ENCODE results near the gene DEPDC5. TPM values are rescaled to one million over a fixed set of nuclear protein-coding genes. Genes with fewer than 3 reads are reported as not detected.

The DEPDC5 gene
- total RNA-seq, 2 experiments from 2014 or later = 43.0 to 77.1 TPM

- Histone ChIP-seq H3K4me1 (ENCODE audit: insufficient read depth, low read length, poor library complexity, severe bottlenecking) (no peaks in the 10 kb centered on the region), H3K27ac (ENCODE audit: low read depth, low read length, poor library complexity, severe bottlenecking) (no peak overlapping the region), H3K9me3 (ENCODE audit: low read length) (no peaks in the 10 kb centered on the region), H3K4me3 (ENCODE audit: low read depth, low read length, poor library complexity, severe bottlenecking) (no peak overlapping the region), H2AFZ (ENCODE audit: low read length) (no peak overlapping the region), H4K20me1 (ENCODE audit: insufficient read depth, low read length) (no peaks in the 10 kb centered on the region), H3K4me2 (ENCODE audit: low read length) (no peak overlapping the region), H3K9me2 (ENCODE audit: insufficient read depth, low read length) (no peaks in the 10 kb centered on the region), H3K36me3 (ENCODE audit: insufficient read depth, low read length) (peaks cover 19% of the 10 kb centered on the region), H3K79me2 (ENCODE audit: insufficient read depth, low read depth, low read length) (no peaks in the 10 kb centered on the region)
- ChIA-PET CTCF (ENCODE audit: unreplicated experiment) (interaction anchor here (0.6 kb wide), 1 partner anchor 145 kb away, joined by 3 read pairs; no protein-coding TSS in a partner anchor), POLR2A (no interaction called here)
- intact Hi-C loops (cut with micrococcal nuclease; ENCODE audit: unreplicated experiment) = no loop called here
- no peak for TF ChIP-seq EZH2phosphoT487 (IDR thresholded peaks at IDR 0.05; ENCODE audit: borderline replicate concordance, low read depth, low read length)
- no peak for TF ChIP-seq CTCF (conservative IDR thresholded peaks at IDR 0.05; ENCODE audit: low read length)
- DNase-seq (ENCODE audit: low spot score) = no peak
- no TSS peak for BruUV-seq (replicated peaks)
These were observed 156.2 kb downstream of the DEPDC5 start for GRCh38 chr22:31909977-31910376.

GRCh38 chr22:31911565-31912406 is 158.0 kb downstream of the DEPDC5 start:
- no TSS peak for BruUV-seq (replicated peaks)
- H3K4me1 ChIP-seq (ENCODE audit: insufficient read depth, low read length, poor library complexity, severe bottlenecking) = peaks cover 2% of the 10 kb centered on the region
- H3K36me3 ChIP-seq (ENCODE audit: insufficient read depth, low read length) = peaks cover 11% of the 10 kb centered on the region
- H3K27ac ChIP-seq (ENCODE audit: low read depth, low read length, poor library complexity, severe bottlenecking) = no peak overlapping the region
- ChIA-PET CTCF (ENCODE audit: unreplicated experiment) (no interaction called here), POLR2A (no interaction called here)
- no peak overlapping the region for H2AFZ ChIP-seq (ENCODE audit: low read length)
- H3K9me3 ChIP-seq (ENCODE audit: low read length) = no peaks in the 10 kb centered on the region
- no peak overlapping the region for H3K4me2 ChIP-seq (ENCODE audit: low read length)
- no peaks in the 10 kb centered on the region for H3K79me2 ChIP-seq (ENCODE audit: insufficient read depth, low read depth, low read length)
- TF ChIP-seq EZH2phosphoT487 (IDR thresholded peaks at IDR 0.05; ENCODE audit: borderline replicate concordance, low read depth, low read length) (no peak), CTCF (conservative IDR thresholded peaks at IDR 0.05; ENCODE audit: low read length) (no peak)
- DNase-seq (ENCODE audit: low spot score) = no peak
- H3K4me3 ChIP-seq (ENCODE audit: low read depth, low read length, poor library complexity, severe bottlenecking) = no peak overlapping the region
- no peaks in the 10 kb centered on the region for H4K20me1 ChIP-seq (ENCODE audit: insufficient read depth, low read length)
- no peaks in the 10 kb centered on the region for H3K9me2 ChIP-seq (ENCODE audit: insufficient read depth, low read length)
- intact Hi-C loops (cut with micrococcal nuclease; ENCODE audit: unreplicated experiment) = no loop called here

- ChIA-PET CTCF (ENCODE audit: unreplicated experiment) (no interaction called here), POLR2A (interaction anchor here (0.6 to 1.0 kb wide), 2 partner anchors 58 to 710 kb away, joined by 4 to 5 read pairs; no protein-coding TSS in a partner anchor)
- Histone ChIP-seq H3K9me2 (ENCODE audit: insufficient read depth, low read length) (no peaks in the 10 kb centered on the region), H3K4me3 (ENCODE audit: low read depth, low read length, poor library complexity, severe bottlenecking) (no peak overlapping the region), H3K4me2 (ENCODE audit: low read length) (no peak overlapping the region), H3K79me2 (ENCODE audit: insufficient read depth, low read depth, low read length) (no peaks in the 10 kb centered on the region), H3K36me3 (ENCODE audit: insufficient read depth, low read length) (peaks cover 11% of the 10 kb centered on the region; the same call in 1 of the 2 replicates), H3K4me1 (ENCODE audit: insufficient read depth, low read length, poor library complexity, severe bottlenecking) (peaks cover 8% of the 10 kb centered on the region), H2AFZ (ENCODE audit: low read length) (no peak overlapping the region), H4K20me1 (ENCODE audit: insufficient read depth, low read length) (no peaks in the 10 kb centered on the region), H3K9me3 (ENCODE audit: low read length) (no peaks in the 10 kb centered on the region), H3K27ac (ENCODE audit: low read depth, low read length, poor library complexity, severe bottlenecking) (no peak overlapping the region)
- intact Hi-C loops (cut with micrococcal nuclease; ENCODE audit: unreplicated experiment) = no loop called here
- no TSS peak for BruUV-seq (replicated peaks)
- no peak for TF ChIP-seq EZH2phosphoT487 (IDR thresholded peaks at IDR 0.05; ENCODE audit: borderline replicate concordance, low read depth, low read length)
- no peak for TF ChIP-seq CTCF (conservative IDR thresholded peaks at IDR 0.05; ENCODE audit: low read length)
- DNase-seq (ENCODE audit: low spot score) = no peak
These were observed 158.6 kb downstream of the DEPDC5 start for GRCh38 chr22:31912407-31912743.
